NCI-H1092 treated with DMSO at 0.1 percent for 48 hours (cell line): Measurements from ENCODE around the gene CENPP.
A peak's percentile ranks its signal among the peaks of the same experiment; 100 is the strongest.

Experiments used
- DNase-seq: peaks from one replicate; lab custom pipeline; 2025; lab: John Stamatoyannopoulos, UW

Gene CENPP

GRCh38 chr9:92313624-92314012, 12.1 kb upstream of the CENPP start:
- DNase-seq = no peak

GRCh38 chr9:92315456-92315855, 10.3 kb upstream of the CENPP start:
- no peak for DNase-seq

GRCh38 chr9:92324431-92324830, 1.3 kb upstream of the CENPP start:
- DNase-seq = no peak

- no peak for DNase-seq
Measured at GRCh38 chr9:92324889-92325268, 874 bp upstream of the CENPP start.

GRCh38 chr9:92325991-92326500, 293 bp downstream of the CENPP start:
- DNase-seq = no peak

GRCh38 chr9:92327283-92327850, 1.6 kb downstream of the CENPP start:
- DNase-seq = no peak

- peak; percentile 9 for DNase-seq
Measured at GRCh38 chr9:92328225-92328624, 2.5 kb downstream of the CENPP start.

GRCh38 chr9:92332577-92333281, 7.0 kb downstream of the CENPP start:
- DNase-seq = no peak

GRCh38 chr9:92333282-92333634, 7.5 kb downstream of the CENPP start:
- DNase-seq = no peak

- DNase-seq = no peak
Measured at GRCh38 chr9:92341578-92341977, 15.8 kb downstream of the CENPP start.

- no peak for DNase-seq
Measured at GRCh38 chr9:92342825-92343488, 17.2 kb downstream of the CENPP start.

- DNase-seq = no peak
Measured at GRCh38 chr9:92345582-92345981, 19.8 kb downstream of the CENPP start.

GRCh38 chr9:92349771-92350739, 24.3 kb downstream of the CENPP start:
- DNase-seq = no peak

GRCh38 chr9:92350740-92351133, 25.0 kb downstream of the CENPP start:
- no peak for DNase-seq

- DNase-seq = no peak
Measured at GRCh38 chr9:92353051-92353450, 27.3 kb downstream of the CENPP start.

GRCh38 chr9:92359394-92359995, 33.7 kb downstream of the CENPP start:
- no peak for DNase-seq

GRCh38 chr9:92360083-92360482, 34.3 kb downstream of the CENPP start:
- DNase-seq = no peak

- no peak for DNase-seq
Measured at GRCh38 chr9:92369075-92369474, 43.3 kb downstream of the CENPP start.

- DNase-seq = no peak
Measured at GRCh38 chr9:92373167-92373566, 47.4 kb downstream of the CENPP start.

GRCh38 chr9:92377876-92378275, 52.1 kb downstream of the CENPP start:
- DNase-seq = no peak

GRCh38 chr9:92378865-92379560, 53.3 kb downstream of the CENPP start:
- no peak for DNase-seq
